Measurements from ENCODE around the gene RHEX.
"Not testable (repeated sequence)": the region's sequence is repeated elsewhere in the genome, so short reads cannot be mapped to it uniquely, and the experiment has no call there.

The RHEX gene

GRCh38 chr1:206052919-206053610, at the start of gene RHEX:
RHEX (plus strand) TSS chr1:206053173; CDS start chr1:206097829, 44,656 bp downstream.
- not testable (repeated sequence) for DNase-seq

GRCh38 chr1:206003854-206004800, 48.8 kb upstream of the RHEX start:
- DNase-seq = no peak

GRCh38 chr1:206004826-206005225, 48.1 kb upstream of the RHEX start:
- no peak for DNase-seq

GRCh38 chr1:206005234-206005633, 47.7 kb upstream of the RHEX start:
- no peak for DNase-seq

GRCh38 chr1:206005778-206006180, 47.2 kb upstream of the RHEX start:
- DNase-seq = no peak

- DNase-seq = no peak
Observed at GRCh38 chr1:206006946-206007345, 46.0 kb upstream of the RHEX start.

GRCh38 chr1:206010060-206010459, 42.9 kb upstream of the RHEX start:
- no peak for DNase-seq

GRCh38 chr1:206011057-206011456, 41.9 kb upstream of the RHEX start:
- no peak for DNase-seq

GRCh38 chr1:206012086-206012859, 40.7 kb upstream of the RHEX start:
- no peak for DNase-seq

GRCh38 chr1:206013026-206013795, 39.8 kb upstream of the RHEX start:
- no peak for DNase-seq

GRCh38 chr1:206014601-206015000, 38.4 kb upstream of the RHEX start:
- DNase-seq = no peak

- DNase-seq = no peak
Observed at GRCh38 chr1:206015071-206015470, 37.9 kb upstream of the RHEX start.

- no peak for DNase-seq
Observed at GRCh38 chr1:206020393-206021007, 32.5 kb upstream of the RHEX start.

GRCh38 chr1:206021008-206021625, 31.9 kb upstream of the RHEX start:
- no peak for DNase-seq

GRCh38 chr1:206021626-206022365, 31.2 kb upstream of the RHEX start:
- DNase-seq = no peak

GRCh38 chr1:206022766-206023165, 30.2 kb upstream of the RHEX start:
- no peak for DNase-seq

GRCh38 chr1:206023695-206024094, 29.3 kb upstream of the RHEX start, which contains the start of gene CTSE:
CTSE (minus strand) TSS chr1:206023895; CDS start chr1:206023791, 104 bp downstream.
- no peak for DNase-seq

- DNase-seq = no peak
Observed at GRCh38 chr1:206025283-206025820, 27.6 kb upstream of the RHEX start.

- DNase-seq = no peak
Observed at GRCh38 chr1:206029484-206029883, 23.5 kb upstream of the RHEX start.

GRCh38 chr1:206030191-206030590, 22.8 kb upstream of the RHEX start:
- no peak for DNase-seq

All from NCI-H1105 (cell line).